GM12874 (cell line): Measurements from ENCODE around the gene C10orf95.

Experiments
- TF ChIP-seq, protein P1 (sequence below): IDR thresholded peaks from 2 replicates; pipeline ENCODE4 v1.5.1; 2011; ENCODE audit warnings: low read depth, mild to moderate bottlenecking, control low read depth, low read length, moderate library complexity; ENCODE audit not compliant: insufficient read depth

C10orf95 gene

DNA sequence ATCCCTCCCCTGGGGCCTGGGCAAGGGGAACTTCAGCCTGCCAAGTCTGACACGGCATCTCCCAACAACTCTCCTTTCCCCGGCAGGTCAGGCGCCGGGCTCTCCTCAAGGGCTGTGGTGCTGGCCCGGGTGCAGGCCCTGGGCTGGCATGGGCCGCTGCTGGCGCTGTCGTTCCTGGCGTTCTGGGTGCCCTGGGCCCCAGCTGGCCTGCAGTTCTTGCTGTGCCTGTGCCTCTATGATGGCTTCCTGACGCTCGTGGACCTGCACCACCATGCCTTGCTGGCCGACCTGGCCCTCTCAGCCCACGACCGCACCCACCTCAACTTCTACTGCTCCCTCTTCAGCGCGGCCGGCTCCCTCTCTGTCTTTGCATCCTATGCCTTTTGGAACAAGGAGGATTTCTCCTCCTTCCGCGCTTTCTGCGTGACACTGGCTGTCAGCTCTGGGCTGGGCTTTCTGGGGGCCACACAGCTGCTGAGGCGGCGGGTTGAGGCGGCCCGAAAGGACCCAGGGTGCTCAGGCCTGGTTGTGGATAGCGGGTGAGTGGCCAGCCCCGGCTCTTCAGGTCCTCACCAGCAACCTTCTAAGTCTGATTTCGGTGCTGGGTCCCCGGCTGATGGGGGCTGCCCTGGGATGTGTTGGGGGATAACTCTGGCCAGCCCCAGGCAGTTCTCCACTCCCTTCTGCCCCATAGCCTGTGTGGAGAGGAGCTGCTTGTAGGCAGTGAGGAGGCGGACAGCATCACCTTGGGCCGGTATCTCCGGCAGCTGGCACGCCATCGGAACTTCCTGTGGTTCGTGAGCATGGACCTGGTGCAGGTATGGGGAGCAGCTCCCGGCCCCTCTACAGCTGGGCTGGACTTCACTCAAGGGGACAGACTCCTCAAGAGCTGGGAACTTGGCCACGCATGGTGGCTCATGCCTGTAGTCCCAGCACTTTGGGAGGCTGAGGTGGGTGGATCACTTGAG, 19.5 kb upstream of the C10orf95 start:
- TF ChIP-seq, protein P1, sequence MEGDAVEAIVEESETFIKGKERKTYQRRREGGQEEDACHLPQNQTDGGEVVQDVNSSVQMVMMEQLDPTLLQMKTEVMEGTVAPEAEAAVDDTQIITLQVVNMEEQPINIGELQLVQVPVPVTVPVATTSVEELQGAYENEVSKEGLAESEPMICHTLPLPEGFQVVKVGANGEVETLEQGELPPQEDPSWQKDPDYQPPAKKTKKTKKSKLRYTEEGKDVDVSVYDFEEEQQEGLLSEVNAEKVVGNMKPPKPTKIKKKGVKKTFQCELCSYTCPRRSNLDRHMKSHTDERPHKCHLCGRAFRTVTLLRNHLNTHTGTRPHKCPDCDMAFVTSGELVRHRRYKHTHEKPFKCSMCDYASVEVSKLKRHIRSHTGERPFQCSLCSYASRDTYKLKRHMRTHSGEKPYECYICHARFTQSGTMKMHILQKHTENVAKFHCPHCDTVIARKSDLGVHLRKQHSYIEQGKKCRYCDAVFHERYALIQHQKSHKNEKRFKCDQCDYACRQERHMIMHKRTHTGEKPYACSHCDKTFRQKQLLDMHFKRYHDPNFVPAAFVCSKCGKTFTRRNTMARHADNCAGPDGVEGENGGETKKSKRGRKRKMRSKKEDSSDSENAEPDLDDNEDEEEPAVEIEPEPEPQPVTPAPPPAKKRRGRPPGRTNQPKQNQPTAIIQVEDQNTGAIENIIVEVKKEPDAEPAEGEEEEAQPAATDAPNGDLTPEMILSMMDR, result no peak

DNA sequence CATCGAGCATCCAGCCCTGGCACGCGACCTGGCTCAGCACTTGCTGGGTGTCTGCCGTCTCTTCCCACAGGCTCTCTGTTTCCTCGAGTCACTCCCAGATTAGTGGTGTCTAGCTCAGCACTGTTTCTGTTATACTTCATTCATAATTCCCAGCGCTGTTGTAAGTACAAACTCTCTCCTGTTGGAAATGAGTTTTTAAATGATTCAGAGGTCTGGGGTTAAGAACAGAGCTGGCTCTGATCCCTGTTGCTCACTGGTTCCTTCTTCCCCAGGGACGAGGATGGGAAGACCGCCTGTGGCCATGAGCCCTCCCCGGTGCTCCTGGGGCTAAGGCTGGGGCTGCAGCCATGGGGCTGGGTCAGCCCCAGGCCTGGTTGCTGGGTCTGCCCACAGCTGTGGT, 17.3 kb upstream of the C10orf95 start:
- TF ChIP-seq, protein P1, result no peak

DNA sequence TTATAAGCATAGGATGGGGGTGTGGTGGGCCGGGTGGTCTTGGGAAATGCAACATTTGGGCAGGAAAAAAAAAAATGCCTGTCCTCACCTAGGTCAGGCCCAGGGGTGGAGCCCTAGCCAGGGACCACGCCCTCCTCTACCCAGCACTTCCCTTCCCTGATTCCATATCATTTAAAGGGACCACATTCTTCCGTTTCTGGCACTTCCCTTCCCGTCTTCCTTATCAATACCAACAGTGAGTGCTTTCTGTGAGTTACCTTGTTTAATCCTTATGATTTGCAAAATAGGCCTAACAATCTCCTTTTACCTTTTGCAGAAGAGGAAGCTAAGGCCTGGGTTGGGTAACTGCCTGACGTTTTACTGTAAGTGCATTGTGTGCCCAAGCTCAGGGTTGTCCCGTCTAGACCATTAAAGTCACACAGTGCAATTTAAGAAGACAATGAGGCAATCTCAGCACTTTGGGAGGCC, 16.7 kb upstream of the C10orf95 start:
- TF ChIP-seq, protein P1, result no peak

DNA sequence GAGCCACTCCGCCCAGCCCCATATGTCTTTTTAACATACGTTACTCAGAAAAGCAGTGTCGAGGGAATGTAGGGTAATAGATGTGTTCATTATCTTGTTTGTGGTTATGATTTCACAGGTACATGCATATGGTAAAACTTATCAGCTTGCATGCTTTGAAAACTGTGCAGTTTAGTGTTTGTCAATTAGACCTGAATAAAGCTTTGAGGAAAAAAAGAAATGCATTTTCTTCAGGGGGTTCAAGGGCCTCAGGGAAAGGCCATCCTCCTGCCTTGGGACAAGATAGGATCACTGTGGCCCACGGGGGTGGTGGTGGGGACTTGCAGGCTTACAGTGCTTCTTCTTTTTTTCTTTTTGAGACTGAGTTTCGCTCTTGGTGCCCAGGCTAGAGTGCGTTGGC, 16.0 kb upstream of the C10orf95 start:
- TF ChIP-seq, protein P1, result no peak

DNA sequence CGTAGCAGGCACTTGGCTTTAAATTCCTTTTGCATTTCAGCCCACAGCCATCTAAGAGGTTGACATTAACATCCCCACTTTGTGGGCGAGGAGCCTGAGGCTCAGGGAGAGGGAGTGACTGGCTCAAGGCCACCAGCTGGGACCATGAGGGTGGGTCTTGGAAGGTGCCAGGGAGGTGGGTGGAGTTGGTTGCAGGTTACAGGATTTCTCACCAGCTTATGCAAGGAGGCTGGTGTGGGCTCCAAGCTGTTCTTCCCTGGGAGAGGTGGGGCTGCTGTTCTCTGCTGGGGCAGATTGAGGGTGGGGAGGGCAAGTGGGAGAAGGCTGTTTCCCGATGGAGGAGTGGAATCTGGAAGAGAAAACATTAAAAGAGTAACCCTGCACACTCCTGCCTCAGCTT, 14.1 kb upstream of the C10orf95 start:
- TF ChIP-seq, protein P1, result no peak

DNA sequence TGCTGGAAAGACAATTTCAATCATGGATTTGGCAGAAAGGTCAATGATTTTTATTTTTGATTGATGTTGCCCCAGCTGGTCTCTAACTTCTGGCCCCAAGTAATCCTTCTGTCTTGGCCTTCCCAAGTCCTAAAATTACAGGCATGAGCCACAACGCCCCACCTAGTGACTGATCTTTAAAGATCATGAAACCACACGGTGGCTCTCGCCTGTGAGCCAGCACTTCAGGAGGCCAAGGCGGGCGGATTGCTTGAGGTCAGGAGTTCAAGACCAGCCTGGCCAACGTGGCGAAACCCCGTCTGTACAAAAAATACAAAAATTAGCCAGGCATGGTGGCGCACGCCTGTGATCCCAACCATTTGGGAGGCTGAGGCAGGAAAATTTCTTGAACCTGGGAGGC, 12.6 kb upstream of the C10orf95 start:
- TF ChIP-seq, protein P1, result no peak

DNA sequence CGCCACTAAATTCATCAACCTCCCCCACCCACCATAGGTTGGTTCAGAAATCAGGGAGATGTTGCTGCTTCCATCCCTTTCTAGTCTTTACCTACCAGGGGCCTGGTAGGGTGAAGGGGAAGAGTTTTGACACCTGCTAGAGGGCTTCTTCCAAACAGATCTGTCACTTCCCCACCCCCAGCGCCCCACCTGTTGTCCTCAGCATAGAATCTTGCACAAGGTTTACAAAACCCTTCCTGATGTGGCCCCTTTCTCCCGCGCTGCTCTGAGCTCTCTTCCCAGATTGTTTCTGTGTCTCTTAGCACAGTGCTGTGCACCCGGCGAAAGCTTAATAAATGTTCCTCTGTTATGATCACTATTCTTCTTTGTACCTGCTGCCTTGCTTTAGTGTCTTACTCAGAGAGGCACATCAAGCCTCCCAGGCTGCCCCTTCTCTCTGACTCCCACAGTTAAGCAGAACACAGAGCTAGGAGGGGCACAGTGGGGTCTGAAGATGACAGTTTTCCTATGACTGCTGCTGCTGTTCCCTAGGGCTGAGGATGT, 11.2 kb upstream of the C10orf95 start:
- TF ChIP-seq, protein P1, result no peak
